ENCODE results near the gene CDH13.

DNA sequence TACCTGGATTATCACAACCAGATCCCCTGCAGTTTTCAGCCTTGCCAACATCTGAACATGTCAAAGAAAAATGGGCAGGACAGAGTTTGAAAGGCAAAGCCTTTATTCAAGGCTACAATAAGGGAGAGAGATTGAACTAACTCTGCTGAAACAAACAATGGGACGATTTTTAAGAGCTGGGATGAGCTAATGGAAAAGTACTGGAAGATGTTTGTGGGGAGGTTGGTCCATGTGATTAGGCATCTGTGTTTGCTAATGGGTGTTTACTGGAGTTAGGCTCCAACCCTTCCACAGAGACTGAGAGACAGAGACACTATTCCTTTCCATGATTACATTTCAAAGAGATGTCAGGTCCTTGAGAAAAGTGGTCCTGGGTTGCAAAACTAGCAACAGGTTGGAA lies 1146.0 kb downstream of the CDH13 start:
- TF ChIP-seq, protein P1, sequence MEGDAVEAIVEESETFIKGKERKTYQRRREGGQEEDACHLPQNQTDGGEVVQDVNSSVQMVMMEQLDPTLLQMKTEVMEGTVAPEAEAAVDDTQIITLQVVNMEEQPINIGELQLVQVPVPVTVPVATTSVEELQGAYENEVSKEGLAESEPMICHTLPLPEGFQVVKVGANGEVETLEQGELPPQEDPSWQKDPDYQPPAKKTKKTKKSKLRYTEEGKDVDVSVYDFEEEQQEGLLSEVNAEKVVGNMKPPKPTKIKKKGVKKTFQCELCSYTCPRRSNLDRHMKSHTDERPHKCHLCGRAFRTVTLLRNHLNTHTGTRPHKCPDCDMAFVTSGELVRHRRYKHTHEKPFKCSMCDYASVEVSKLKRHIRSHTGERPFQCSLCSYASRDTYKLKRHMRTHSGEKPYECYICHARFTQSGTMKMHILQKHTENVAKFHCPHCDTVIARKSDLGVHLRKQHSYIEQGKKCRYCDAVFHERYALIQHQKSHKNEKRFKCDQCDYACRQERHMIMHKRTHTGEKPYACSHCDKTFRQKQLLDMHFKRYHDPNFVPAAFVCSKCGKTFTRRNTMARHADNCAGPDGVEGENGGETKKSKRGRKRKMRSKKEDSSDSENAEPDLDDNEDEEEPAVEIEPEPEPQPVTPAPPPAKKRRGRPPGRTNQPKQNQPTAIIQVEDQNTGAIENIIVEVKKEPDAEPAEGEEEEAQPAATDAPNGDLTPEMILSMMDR (IDR thresholded peaks at IDR 0.05; ENCODE audit: low read depth, low read length) = no peak
- no peak for TF ChIP-seq EZH2phosphoT487 (IDR thresholded peaks at IDR 0.05; ENCODE audit: low read depth)

All from OCI-LY3 (cell line).